ENCODE results near the gene GPRC5A.

DNA sequence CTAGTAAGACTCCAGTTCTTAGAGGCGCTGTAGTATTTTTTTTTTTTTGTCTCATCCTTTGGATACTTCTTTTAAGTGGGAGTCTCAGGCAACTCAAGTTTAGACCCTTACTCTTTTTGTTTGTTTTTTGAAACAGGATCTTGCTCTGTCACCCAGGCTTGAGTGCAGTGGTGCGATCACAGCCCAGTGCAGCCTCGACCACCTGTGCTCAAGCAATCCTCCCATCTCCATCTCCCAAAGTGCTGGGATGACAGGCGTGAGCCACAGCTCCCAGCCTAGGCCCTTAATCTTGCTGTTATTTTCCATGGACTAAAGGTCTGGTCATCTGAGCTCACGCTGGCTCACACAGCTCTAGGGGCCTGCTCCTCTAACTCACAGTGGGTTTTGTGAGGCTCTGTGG, 21.3 kb downstream of the GPRC5A start:
- no peak for TF ChIP-seq EZH2 (optimal IDR thresholded peaks at IDR 0.05; ENCODE audit: low read depth, low read length)
- no peak for TF ChIP-seq CTCF (IDR thresholded peaks at IDR 0.05; ENCODE audit: low read length)
- TF ChIP-seq EZH2phosphoT487 (IDR thresholded peaks at IDR 0.05; ENCODE audit: low read length) = no peak

Measured in MM.1S (cell line).